Measurements from ENCODE around the gene MMRN2. TPM values are rescaled to one million over a fixed set of nuclear protein-coding genes. Genes with fewer than 3 reads are reported as not detected.
A peak's percentile ranks its signal among the peaks of the same experiment; 100 is the strongest.

MMRN2 gene
- total RNA-seq, 1 experiment from 2014 or later, result 2.4 TPM

GRCh38 chr10:86954681-86955500 is 2.5 kb downstream of the MMRN2 start:
- CTCF ChIA-PET, result interaction anchor here (0.6 to 4.9 kb wide), 10 partner anchors 9 to 1432 kb away, joined by 3 to 85 read pairs (median 4); partner anchors contain the start of gene ADIRF
- peak overlapping the region; percentile 93 for H3K27ac Mint-ChIP-seq
- peak overlapping the region; percentile 22; the same call in 1 of the 2 replicates for H3K4me3 Mint-ChIP-seq
- H3K9me3 Mint-ChIP-seq, result peaks cover 34% of the 10 kb centered on the region
- DNase-seq (ENCODE audit: low spot score) (no peak), ATAC-seq (peak; percentile 1)
- POLR2A ChIA-PET, result interaction anchor here (0.5 to 1.8 kb wide), 6 partner anchors 9 to 16 kb away, joined by 3 to 11 read pairs (median 4); partner anchors contain the start of gene ADIRF
- no peaks in the 10 kb centered on the region; the same call in none of the 2 replicates for H3K27me3 Mint-ChIP-seq (ENCODE audit: low read depth)
- H3K4me1 Mint-ChIP-seq, result peaks cover 62% of the 10 kb centered on the region
- TF ChIP-seq KAT7 (CRISPR knock-in tag; IDR thresholded peaks at IDR 0.05; ENCODE audit: borderline replicate concordance) (no peak), USF2 (CRISPR knock-in tag; IDR thresholded peaks at IDR 0.05) (0 out of 2 replicates have a peak, but pooled peaks have one; percentile 6), SMAD3 (CRISPR knock-in tag; IDR thresholded peaks at IDR 0.05; ENCODE audit: borderline replicate concordance) (no peak), ARID4B (CRISPR knock-in tag; IDR thresholded peaks at IDR 0.05; ENCODE audit: borderline replicate concordance) (peak; percentile 71; the same call in 1 of the 2 replicates), ZNF121 (CRISPR knock-in tag; IDR thresholded peaks at IDR 0.05) (no peak), OVOL2 (CRISPR knock-in tag; IDR thresholded peaks at IDR 0.05; ENCODE audit: borderline replicate concordance) (no peak)
- peaks cover 39% of the 10 kb centered on the region for H3K36me3 Mint-ChIP-seq

DNA sequence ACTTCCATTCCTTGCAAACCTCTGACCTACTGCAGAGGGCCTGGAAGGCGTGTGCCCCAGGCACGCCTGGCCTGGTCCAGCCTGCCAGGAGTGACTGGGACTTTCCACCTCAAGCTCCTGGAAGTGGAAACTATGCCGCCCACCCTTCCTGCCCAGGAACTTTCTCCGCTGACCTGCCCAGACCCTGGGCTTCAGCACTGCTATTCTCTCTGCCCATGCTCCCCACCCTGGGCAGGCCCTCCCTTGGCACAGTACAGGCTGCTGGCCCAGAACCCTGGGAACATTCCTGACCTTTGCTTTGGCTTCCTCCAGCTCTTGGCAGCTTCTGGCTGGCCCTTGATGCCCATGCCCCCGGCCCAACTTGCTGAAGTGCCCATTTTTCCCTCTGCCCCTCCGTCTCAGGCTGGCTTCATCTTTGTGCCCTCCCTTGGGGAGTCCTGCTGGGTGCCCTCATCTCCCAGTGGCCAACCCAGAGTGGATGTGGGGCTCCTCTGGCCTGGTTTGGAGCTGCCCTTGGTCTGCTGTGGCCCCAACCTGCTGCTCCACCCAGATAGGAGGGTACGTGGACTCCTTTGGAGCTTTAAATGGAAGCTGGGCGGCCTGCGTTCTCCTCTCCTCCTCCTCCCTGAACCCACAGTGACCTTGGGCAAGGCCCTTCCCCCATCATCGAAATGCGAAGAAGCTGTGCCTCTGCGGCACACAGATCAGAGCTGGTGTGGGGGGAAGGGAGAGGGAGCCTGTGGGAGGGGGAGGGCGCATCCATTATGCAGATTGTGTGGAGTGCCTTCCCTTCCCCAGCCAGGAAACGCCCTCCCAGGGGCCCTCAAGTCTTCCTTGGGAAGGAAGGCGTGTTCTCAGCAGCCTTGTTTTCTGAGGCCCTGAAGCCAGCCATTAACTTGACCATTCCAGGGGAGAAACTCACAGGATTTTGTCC is 3.4 kb downstream of the MMRN2 start:
- H3K27ac Mint-ChIP-seq, result peak overlapping the region; percentile 93
- POLR2A ChIA-PET, result interaction anchor here (0.5 to 1.8 kb wide), 6 partner anchors 8 to 19 kb away, joined by 3 to 11 read pairs (median 5); partner anchors contain the start of gene ADIRF
- peaks cover 57% of the 10 kb centered on the region for H3K4me1 Mint-ChIP-seq
- peak overlapping the region; percentile 30; the same call in 1 of the 2 replicates for H3K4me3 Mint-ChIP-seq
- DNase-seq (ENCODE audit: low spot score) (peak; percentile 90), ATAC-seq (peak; percentile 89)
- H3K27me3 Mint-ChIP-seq (ENCODE audit: low read depth), result no peaks in the 10 kb centered on the region; the same call in none of the 2 replicates
- CTCF ChIA-PET, result interaction anchor here (0.6 to 4.9 kb wide), 8 partner anchors 8 to 1433 kb away, joined by 3 to 85 read pairs (median 8); partner anchors contain the start of gene ADIRF
- peaks cover 39% of the 10 kb centered on the region for H3K36me3 Mint-ChIP-seq
- H3K9me3 Mint-ChIP-seq, result peaks cover 34% of the 10 kb centered on the region
- TF ChIP-seq, protein P1, sequence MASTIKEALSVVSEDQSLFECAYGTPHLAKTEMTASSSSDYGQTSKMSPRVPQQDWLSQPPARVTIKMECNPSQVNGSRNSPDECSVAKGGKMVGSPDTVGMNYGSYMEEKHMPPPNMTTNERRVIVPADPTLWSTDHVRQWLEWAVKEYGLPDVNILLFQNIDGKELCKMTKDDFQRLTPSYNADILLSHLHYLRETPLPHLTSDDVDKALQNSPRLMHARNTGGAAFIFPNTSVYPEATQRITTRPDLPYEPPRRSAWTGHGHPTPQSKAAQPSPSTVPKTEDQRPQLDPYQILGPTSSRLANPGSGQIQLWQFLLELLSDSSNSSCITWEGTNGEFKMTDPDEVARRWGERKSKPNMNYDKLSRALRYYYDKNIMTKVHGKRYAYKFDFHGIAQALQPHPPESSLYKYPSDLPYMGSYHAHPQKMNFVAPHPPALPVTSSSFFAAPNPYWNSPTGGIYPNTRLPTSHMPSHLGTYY (CRISPR knock-in tag; IDR thresholded peaks at IDR 0.05), result no peak
- TF ChIP-seq ZNF219 (CRISPR knock-in tag; IDR thresholded peaks at IDR 0.05; ENCODE audit: borderline replicate concordance) (no peak), TCF7 (CRISPR knock-in tag; IDR thresholded peaks at IDR 0.05; ENCODE audit: low read depth) (no peak), GRHL2 (CRISPR knock-in tag; IDR thresholded peaks at IDR 0.05; ENCODE audit: insufficient replicate concordance, severe bottlenecking) (no peak), ELF4 (CRISPR knock-in tag; IDR thresholded peaks at IDR 0.05; ENCODE audit: low read depth) (no peak), ARID4B (CRISPR knock-in tag; IDR thresholded peaks at IDR 0.05; ENCODE audit: borderline replicate concordance) (no peak), FOXK1 (CRISPR knock-in tag; IDR thresholded peaks at IDR 0.05) (peak; percentile 73), ESRRA (CRISPR knock-in tag; IDR thresholded peaks at IDR 0.05; ENCODE audit: borderline replicate concordance) (peak; percentile 52), ZSCAN18 (CRISPR knock-in tag; IDR thresholded peaks at IDR 0.05) (no peak), MAX (CRISPR knock-in tag; IDR thresholded peaks at IDR 0.05) (no peak; the same call in 1 of the 2 replicates)
